Gastroesophageal sphincter (tissue), 4 donors: Measurements from ENCODE around the gene TFEC. TPM values are rescaled to one million over a fixed set of nuclear protein-coding genes. Genes with fewer than 3 reads are reported as not detected.
"Not testable (repeated sequence)": the region's sequence is repeated elsewhere in the genome, so short reads cannot be mapped to it uniquely, and the experiment has no call there.

Experiments
- ATAC-seq: fragments of 150-250 bp; one replicate; pipeline ENCODE4 v1.9.1; 2016; ENCODE audit warnings: mild to moderate bottlenecking, moderate library complexity
- H3K27ac ChIP-seq, 4 donors: fragments of 200-600 bp; sonication (generic) in 3 of 4; 1 replicate in 3 of 4; 2 replicates in 1 of 4; pipeline ENCODE4 v1.5.1; 2016 to 2019
- H3K27me3 ChIP-seq: fragments of 200-600 bp; sonication (generic); one replicate; pipeline ENCODE4 v1.5.1; 2019
- H3K36me3 ChIP-seq, 2 donors: fragments of 200-600 bp; sonication (generic); one replicate each; pipeline ENCODE4 v1.5.1; 2019; ENCODE audit warnings: control low read depth in 1 of 2
- H3K4me1 ChIP-seq, 3 donors: fragments of 200-600 bp; sonication (generic); 1 replicate in 2 of 3; 2 replicates in 1 of 3; pipeline ENCODE4 v1.5.1; 2016 to 2019; ENCODE audit warnings: control low read depth in 2 of 3
- H3K4me3 ChIP-seq, 2 donors: fragments of 200-600 bp; sonication (generic); one replicate each; pipeline ENCODE4 v1.5.1; 2019; ENCODE audit warnings: mild to moderate bottlenecking in 1 of 2, moderate library complexity in 1 of 2
- H3K9me3 ChIP-seq, 3 donors: fragments of 200-600 bp; sonication (generic); one replicate each; pipeline ENCODE4 v1.5.1; 2017 to 2019; ENCODE audit warnings: control low read depth in 2 of 3
- EP300 ChIP-seq: sonication (generic); formaldehyde crosslinking; IDR thresholded peaks from one replicate; pipeline ENCODE4 v1.6.1; 2017; ENCODE audit warnings: antibody characterized with exemption, mild to moderate bottlenecking
- POLR2A ChIP-seq, 2 donors: fragments of 450-650 bp; IDR thresholded peaks; one replicate each; pipeline ENCODE4 v1.6.1; 2017; ENCODE audit warnings: antibody characterized with exemption in 2 of 2, mild to moderate bottlenecking in 2 of 2, moderate library complexity in 1 of 2
- POLR2AphosphoS5 ChIP-seq: sonication (generic); formaldehyde crosslinking; IDR thresholded peaks from one replicate; pipeline ENCODE4 v1.6.1; 2017; ENCODE audit warnings: antibody characterized with exemption
- WGBS, 2 donors: methylation state at CpG; one replicate each; pipeline ENCODE4 v1.1.5; 2018; ENCODE audit warnings: low coverage in 1 of 2; 5-methylcytosine and 5-hydroxymethylcytosine counted together
- total RNA-seq, 4 donors: library from RNA; depleted of rRNA; stranded (reverse); fragments of >200 nt; gene quantifications; one replicate each; pipeline ENCODE4 v1.1.0, GENCODE V29; 2016
- TF ChIP-seq, protein P1 (sequence below), 4 experiments: fragments of 200-600 bp in 2 of 4; fragments of 450-650 bp in 2 of 4; sonication (generic) in 1 of 4; IDR thresholded peaks; one replicate each; pipeline ENCODE4 v1.5.1; 2017 to 2019; ENCODE audit warnings: antibody characterized with exemption in 4 of 4, mild to moderate bottlenecking in 2 of 4, moderate library complexity in 2 of 4

Gene TFEC
- total RNA-seq, 4 donors from 2014 or later, result 3.3 to 6.2 (median 4.9) TPM

DNA sequence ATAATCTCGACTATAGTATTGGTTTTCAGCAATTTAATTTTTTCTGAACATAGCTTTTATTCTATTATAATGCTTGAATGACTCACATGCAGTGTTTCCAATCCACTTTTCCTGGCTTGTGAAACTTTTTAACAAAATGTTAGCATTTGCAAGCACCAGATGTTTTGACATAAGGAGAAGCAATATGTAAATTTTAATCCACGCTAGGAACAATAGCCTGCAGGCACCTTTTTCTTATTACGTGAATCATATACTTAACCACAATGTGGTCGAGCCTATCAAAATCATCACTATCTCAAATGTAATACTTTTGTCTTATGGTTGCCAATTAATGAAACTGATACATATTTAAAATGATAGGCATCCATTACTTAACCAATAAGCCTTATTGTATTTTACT lies 97.1 kb downstream of the TFEC start:
- Histone ChIP-seq H3K9me3 (no peaks in the 10 kb centered on the region), H3K4me3 (no peak overlapping the region), H3K27me3 (no peaks in the 10 kb centered on the region), H3K4me1 (no peaks in the 10 kb centered on the region), H3K27ac (no peak overlapping the region), H3K36me3 (no peaks in the 10 kb centered on the region)
- ATAC-seq, result no peak
- TF ChIP-seq, protein P1, sequence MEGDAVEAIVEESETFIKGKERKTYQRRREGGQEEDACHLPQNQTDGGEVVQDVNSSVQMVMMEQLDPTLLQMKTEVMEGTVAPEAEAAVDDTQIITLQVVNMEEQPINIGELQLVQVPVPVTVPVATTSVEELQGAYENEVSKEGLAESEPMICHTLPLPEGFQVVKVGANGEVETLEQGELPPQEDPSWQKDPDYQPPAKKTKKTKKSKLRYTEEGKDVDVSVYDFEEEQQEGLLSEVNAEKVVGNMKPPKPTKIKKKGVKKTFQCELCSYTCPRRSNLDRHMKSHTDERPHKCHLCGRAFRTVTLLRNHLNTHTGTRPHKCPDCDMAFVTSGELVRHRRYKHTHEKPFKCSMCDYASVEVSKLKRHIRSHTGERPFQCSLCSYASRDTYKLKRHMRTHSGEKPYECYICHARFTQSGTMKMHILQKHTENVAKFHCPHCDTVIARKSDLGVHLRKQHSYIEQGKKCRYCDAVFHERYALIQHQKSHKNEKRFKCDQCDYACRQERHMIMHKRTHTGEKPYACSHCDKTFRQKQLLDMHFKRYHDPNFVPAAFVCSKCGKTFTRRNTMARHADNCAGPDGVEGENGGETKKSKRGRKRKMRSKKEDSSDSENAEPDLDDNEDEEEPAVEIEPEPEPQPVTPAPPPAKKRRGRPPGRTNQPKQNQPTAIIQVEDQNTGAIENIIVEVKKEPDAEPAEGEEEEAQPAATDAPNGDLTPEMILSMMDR (IDR thresholded peaks at IDR 0.05), result no peak
- no peak for TF ChIP-seq EP300
- no peak for TF ChIP-seq POLR2AphosphoS5
- TF ChIP-seq POLR2A (IDR thresholded peaks at IDR 0.05), result no peak
- WGBS, 2 donors, result 64 to 65% methylated on average over 4 of the region's 4 CpGs

DNA sequence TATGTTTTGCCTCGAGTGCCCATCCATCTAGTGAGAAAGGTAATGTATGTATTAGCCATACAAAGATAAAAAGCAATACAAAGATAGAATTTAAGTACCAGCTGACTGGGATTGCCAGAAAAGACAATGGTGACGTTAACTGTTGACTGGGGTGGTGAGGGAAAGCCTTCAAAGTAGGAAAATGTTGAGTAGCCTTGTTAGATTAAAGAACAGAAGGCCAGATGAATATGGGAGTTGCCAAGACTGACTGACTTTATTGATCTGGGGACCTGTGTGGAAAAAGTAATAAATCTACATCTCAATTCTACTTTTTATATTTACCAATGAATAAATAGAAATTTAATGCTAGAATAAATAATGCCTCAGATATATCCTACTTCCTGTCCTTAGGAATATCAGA lies 97.7 kb downstream of the TFEC start:
- H3K27me3 ChIP-seq, result no peaks in the 10 kb centered on the region
- H3K27ac ChIP-seq, result no peak overlapping the region
- no peak overlapping the region for H3K4me3 ChIP-seq
- no peak for TF ChIP-seq POLR2AphosphoS5
- no peak for TF ChIP-seq EP300
- TF ChIP-seq, protein P1 (IDR thresholded peaks at IDR 0.05), result no peak
- no peak for TF ChIP-seq POLR2A (IDR thresholded peaks at IDR 0.05)
- ATAC-seq, result no peak
- no peaks in the 10 kb centered on the region for H3K36me3 ChIP-seq
- H3K4me1 ChIP-seq, result no peaks in the 10 kb centered on the region
- H3K9me3 ChIP-seq, result no peaks in the 10 kb centered on the region
- WGBS, 2 donors, result 65 to 87% methylated on average over 2 of the region's 2 CpGs

DNA sequence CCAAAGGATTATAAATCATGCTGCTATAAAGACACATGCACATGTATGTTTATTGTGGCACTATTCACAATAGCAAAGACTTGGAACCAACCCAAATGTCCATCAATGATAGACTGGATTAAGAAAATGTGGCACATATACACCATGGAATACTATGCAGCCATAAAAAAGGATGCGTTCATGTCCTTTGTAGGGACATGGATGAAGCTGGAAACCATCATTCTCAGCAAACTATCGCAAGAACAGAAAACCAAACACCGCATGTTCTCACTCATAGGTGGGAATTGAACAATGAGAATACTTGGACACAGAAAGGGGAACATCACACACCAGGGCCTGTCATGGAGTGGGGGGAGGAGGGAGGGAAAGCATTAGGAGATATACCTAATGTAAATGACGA lies 100.4 kb downstream of the TFEC start:
- not testable (repeated sequence) for H3K9me3 ChIP-seq, H3K4me3 ChIP-seq, ATAC-seq, H3K36me3 ChIP-seq, H3K4me1 ChIP-seq, H3K27ac ChIP-seq, H3K27me3 ChIP-seq
- 67 to 86% methylated on average over 1 to 4 of the region's 4 CpGs for WGBS, 2 donors

DNA sequence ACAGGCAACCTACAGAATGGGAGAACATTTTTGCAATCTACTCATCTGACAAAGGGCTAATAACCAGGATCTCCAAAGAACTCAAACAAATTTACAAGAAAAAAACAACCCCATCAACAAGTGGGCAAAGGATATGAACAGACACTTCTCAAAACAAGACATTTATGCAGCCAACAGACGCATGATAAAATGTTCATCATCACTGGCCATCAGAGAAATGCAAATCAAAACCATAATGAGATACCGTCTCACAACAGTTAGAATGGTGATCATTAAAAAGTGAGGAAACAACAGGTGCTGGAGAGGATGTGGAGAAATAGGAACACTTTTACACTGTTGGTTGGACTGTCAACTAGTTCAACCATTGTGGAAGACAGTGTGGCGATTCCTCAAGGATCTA lies 100.8 kb downstream of the TFEC start:
- not testable (repeated sequence) for ATAC-seq, H3K36me3 ChIP-seq, H3K27me3 ChIP-seq, H3K4me3 ChIP-seq, H3K4me1 ChIP-seq, H3K27ac ChIP-seq, H3K9me3 ChIP-seq
- 92 to 94% methylated on average over 3 of the region's 3 CpGs for whole genome bisulfite sequencing, 2 donors

DNA sequence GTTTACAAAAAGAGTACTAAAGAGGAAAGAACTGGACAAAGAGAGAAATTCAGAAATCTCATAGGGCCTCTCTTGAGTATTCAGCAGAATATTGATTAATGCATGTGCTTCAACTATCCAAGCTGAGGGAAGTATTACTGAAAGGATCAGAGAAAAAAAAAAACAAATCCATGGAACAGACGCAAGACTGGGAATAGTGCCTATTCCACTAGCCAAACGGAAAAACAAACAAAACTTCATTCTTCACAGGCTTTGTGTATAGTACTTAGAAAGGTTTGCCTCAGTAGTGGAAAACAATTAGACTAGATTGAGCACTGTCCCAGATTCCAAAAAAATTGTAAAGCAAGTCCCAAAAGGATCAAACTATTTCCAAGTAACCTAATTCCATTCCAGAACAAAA lies 106.2 kb downstream of the TFEC start:
- Histone ChIP-seq H3K4me3 (no peak overlapping the region), H3K4me1 (peaks cover 0 to 9% (median 0%) of the 10 kb centered on the region in 3 donors), H3K27me3 (no peaks in the 10 kb centered on the region), H3K27ac (no peak overlapping the region), H3K9me3 (no peaks in the 10 kb centered on the region), H3K36me3 (no peaks in the 10 kb centered on the region)
- no peak for ATAC-seq
- TF ChIP-seq, protein P1 (IDR thresholded peaks at IDR 0.05), result no peak
- TF ChIP-seq EP300, result no peak
- WGBS, 2 donors, result 0 to 29% methylated on average over 2 of the region's 2 CpGs

DNA sequence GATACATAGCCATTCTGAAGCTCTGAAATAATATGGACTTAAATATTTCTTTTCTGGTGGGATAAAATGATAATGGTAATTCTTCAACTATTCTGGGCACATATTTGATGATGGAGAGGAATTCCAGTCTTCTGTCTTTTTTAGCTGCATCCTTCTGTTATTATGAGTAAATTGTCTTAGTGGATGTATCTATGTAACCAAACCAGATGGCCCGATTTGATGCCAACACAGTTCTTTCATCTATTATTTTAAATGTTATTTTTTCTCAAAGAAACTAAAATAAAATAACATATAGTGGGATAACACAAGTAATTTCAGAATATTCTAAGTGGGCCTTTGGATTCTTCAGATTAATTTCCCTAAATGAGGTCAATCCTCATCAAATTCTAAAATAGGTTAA lies 110.2 kb downstream of the TFEC start:
- Histone ChIP-seq H3K9me3 (no peaks in the 10 kb centered on the region), H3K4me1 (peaks cover 0 to 9% (median 0%) of the 10 kb centered on the region in 3 donors), H3K36me3 (no peaks in the 10 kb centered on the region), H3K27ac (no peak overlapping the region), H3K4me3 (no peak overlapping the region), H3K27me3 (no peaks in the 10 kb centered on the region)
- no peak for TF ChIP-seq POLR2A (IDR thresholded peaks at IDR 0.05)
- TF ChIP-seq EP300, result no peak
- TF ChIP-seq POLR2AphosphoS5, result no peak
- TF ChIP-seq, protein P1 (IDR thresholded peaks at IDR 0.05), result no peak
- 80 to 85% methylated on average over 1 of the region's 1 CpG for WGBS, 2 donors
- ATAC-seq, result no peak
